ENCODE measurements around the gene MYOF.
"Not testable (repeated sequence)": the region's sequence is repeated elsewhere in the genome, so short reads cannot be mapped to it uniquely, and the experiment has no call there.

MYOF gene

GRCh38 chr10:93296151-93296550 is 186.0 kb downstream of the MYOF start:
- no peak for DNase-seq (ENCODE audit: low spot score)

GRCh38 chr10:93293999-93294398 is 188.1 kb downstream of the MYOF start:
- peak; percentile 14 for DNase-seq (ENCODE audit: low spot score)

GRCh38 chr10:93290661-93291354 is 191.3 kb downstream of the MYOF start:
- DNase-seq (ENCODE audit: low spot score) = no peak

GRCh38 chr10:93288679-93289634 is 193.2 kb downstream of the MYOF start:
- peak; percentile 73 for DNase-seq (ENCODE audit: low spot score)

- no peak for DNase-seq (ENCODE audit: low spot score)
Measured at GRCh38 chr10:93287775-93288174, 194.4 kb downstream of the MYOF start.

- DNase-seq (ENCODE audit: low spot score) = not testable (repeated sequence)
Measured at GRCh38 chr10:93284246-93284645, 197.9 kb downstream of the MYOF start.

- DNase-seq (ENCODE audit: low spot score) = no peak
Measured at GRCh38 chr10:93281367-93281720, 200.8 kb downstream of the MYOF start.

- DNase-seq (ENCODE audit: low spot score) = no peak
Measured at GRCh38 chr10:93280699-93281366, 201.3 kb downstream of the MYOF start.

GRCh38 chr10:93280121-93280698 is 201.9 kb downstream of the MYOF start:
- no peak for DNase-seq (ENCODE audit: low spot score)

- no peak for DNase-seq (ENCODE audit: low spot score)
Measured at GRCh38 chr10:93277360-93277759, 204.8 kb downstream of the MYOF start.

GRCh38 chr10:93274419-93274818 is 207.7 kb downstream of the MYOF start:
- no peak for DNase-seq (ENCODE audit: low spot score)

- DNase-seq (ENCODE audit: low spot score) = no peak
Measured at GRCh38 chr10:93272884-93273675, 209.1 kb downstream of the MYOF start.

- no peak for DNase-seq (ENCODE audit: low spot score)
Measured at GRCh38 chr10:93271347-93271746, 210.8 kb downstream of the MYOF start.

- DNase-seq (ENCODE audit: low spot score) = no peak
Measured at GRCh38 chr10:93269281-93269680, 212.9 kb downstream of the MYOF start.

GRCh38 chr10:93268021-93268420 is 214.1 kb downstream of the MYOF start:
- DNase-seq (ENCODE audit: low spot score) = no peak

- DNase-seq (ENCODE audit: low spot score) = no peak
Measured at GRCh38 chr10:93267521-93267920, 214.6 kb downstream of the MYOF start.

GRCh38 chr10:93266858-93267257 is 215.3 kb downstream of the MYOF start:
- DNase-seq (ENCODE audit: low spot score) = no peak

- peak; percentile 52 for DNase-seq (ENCODE audit: low spot score)
Measured at GRCh38 chr10:93261961-93262610, 220.0 kb downstream of the MYOF start.

- DNase-seq (ENCODE audit: low spot score) = no peak
Measured at GRCh38 chr10:93261089-93261488, 221.0 kb downstream of the MYOF start.

- no peak for DNase-seq (ENCODE audit: low spot score)
Measured at GRCh38 chr10:93259126-93259525, 223.0 kb downstream of the MYOF start.

All from kidney capillary endothelial cell (primary cell).